A673 (cell line): ENCODE data around the gene PAEP. TPM values are rescaled to one million over a fixed set of nuclear protein-coding genes. Genes with fewer than 3 reads are reported as not detected.

Experiments used
- BruUV-seq: library from RNA; stranded (reverse); fragments of 400-500 nt; replicated peaks from 2 replicates; lab custom pipeline; 2021; lab: Mats Ljungman, UMichigan
- CTCF ChIA-PET: fragments of 300-600 bp; sonication (Branson Sonifier 250); formaldehyde crosslinking; loops from one replicate; lab custom pipeline; 2022; ENCODE audit warnings: antibody characterized with exemption; lab: Charles Lee
- POLR2A ChIA-PET: fragments of 300-600 bp; sonication (Branson Sonifier 250); formaldehyde crosslinking; loops from one replicate; lab custom pipeline; 2022; ENCODE audit warnings: antibody characterized with exemption; ENCODE audit not compliant: low non-redundant PET; lab: Charles Lee
- DNase-seq: peaks from one replicate; pipeline ENCODE4 v3.0.0-alpha.2; 2015; ENCODE audit warnings: low spot score
- H3K27ac ChIP-seq: fragments of 200-600 bp; sonication (generic); 2 replicates; pipeline ENCODE4 v1.5.1; 2016; ENCODE audit warnings: mixed run types, low read depth, mild to moderate bottlenecking, mixed read lengths, antibody characterized with exemption, low read length; ENCODE audit not compliant: poor library complexity, severe bottlenecking
- H3K27me3 ChIP-seq: fragments of 200-600 bp; sonication (generic); replicated peaks from 2 replicates; pipeline ENCODE4 v1.6.1; 2017; ENCODE audit warnings: mixed run types, low read depth, mild to moderate bottlenecking, mixed read lengths, antibody characterized with exemption, low read length; ENCODE audit not compliant: insufficient read depth, poor library complexity
- H3K36me3 ChIP-seq: fragments of 200-600 bp; sonication (generic); 2 replicates; pipeline ENCODE4 v1.6.1; 2016; ENCODE audit warnings: mixed run types, mild to moderate bottlenecking, mixed read lengths, antibody characterized with exemption, low read length; ENCODE audit not compliant: insufficient read depth, poor library complexity, severe bottlenecking
- H3K4me1 ChIP-seq: fragments of 200-600 bp; sonication (generic); 2 replicates; pipeline ENCODE4 v1.6.1; 2017; ENCODE audit warnings: mixed run types, mild to moderate bottlenecking, mixed read lengths, antibody characterized with exemption, low read length; ENCODE audit not compliant: insufficient read depth, poor library complexity, severe bottlenecking
- H3K4me3 ChIP-seq: fragments of 200-600 bp; sonication (generic); 2 replicates; pipeline ENCODE4 v1.5.1; 2016; ENCODE audit warnings: low read depth, mixed run types, mild to moderate bottlenecking, mixed read lengths, low read length; ENCODE audit not compliant: poor library complexity, severe bottlenecking
- H3K9me3 ChIP-seq: fragments of 200-600 bp; sonication (generic); 2 replicates; pipeline ENCODE4 v1.6.1; 2016; ENCODE audit warnings: mixed run types, low read depth, mild to moderate bottlenecking, mixed read lengths, antibody characterized with exemption, low read length; ENCODE audit not compliant: poor library complexity, severe bottlenecking
- CTCF ChIP-seq: fragments of 300-800, 200-600 bp; sonication (generic); conservative IDR thresholded peaks from 2 replicates; pipeline ENCODE4 v1.5.1; 2017; ENCODE audit warnings: low read depth, mild to moderate bottlenecking, antibody characterized with exemption, low read length, moderate library complexity, mixed read lengths
- EZH2 ChIP-seq: fragments of 200-600 bp; sonication (generic); IDR thresholded peaks from 2 replicates; pipeline ENCODE4 v1.6.1; 2017; ENCODE audit warnings: borderline replicate concordance, low read depth, mild to moderate bottlenecking, mixed read lengths, antibody characterized with exemption, low read length; ENCODE audit not compliant: poor library complexity, severe bottlenecking
- intact Hi-C: fragments of 100-400 bp; cut with micrococcal nuclease; formaldehyde crosslinking; loops from one replicate; pipeline ENCODE4 v1.10.0; 2022; ENCODE audit not compliant: unreplicated experiment
- total RNA-seq: library from RNA; stranded (reverse); gene quantifications from 2 replicates; pipeline ENCODE4 v1.2.3, GENCODE V29; 2021

The PAEP gene
- total RNA-seq, 1 experiment from 2014 or later, result not detected

DNA sequence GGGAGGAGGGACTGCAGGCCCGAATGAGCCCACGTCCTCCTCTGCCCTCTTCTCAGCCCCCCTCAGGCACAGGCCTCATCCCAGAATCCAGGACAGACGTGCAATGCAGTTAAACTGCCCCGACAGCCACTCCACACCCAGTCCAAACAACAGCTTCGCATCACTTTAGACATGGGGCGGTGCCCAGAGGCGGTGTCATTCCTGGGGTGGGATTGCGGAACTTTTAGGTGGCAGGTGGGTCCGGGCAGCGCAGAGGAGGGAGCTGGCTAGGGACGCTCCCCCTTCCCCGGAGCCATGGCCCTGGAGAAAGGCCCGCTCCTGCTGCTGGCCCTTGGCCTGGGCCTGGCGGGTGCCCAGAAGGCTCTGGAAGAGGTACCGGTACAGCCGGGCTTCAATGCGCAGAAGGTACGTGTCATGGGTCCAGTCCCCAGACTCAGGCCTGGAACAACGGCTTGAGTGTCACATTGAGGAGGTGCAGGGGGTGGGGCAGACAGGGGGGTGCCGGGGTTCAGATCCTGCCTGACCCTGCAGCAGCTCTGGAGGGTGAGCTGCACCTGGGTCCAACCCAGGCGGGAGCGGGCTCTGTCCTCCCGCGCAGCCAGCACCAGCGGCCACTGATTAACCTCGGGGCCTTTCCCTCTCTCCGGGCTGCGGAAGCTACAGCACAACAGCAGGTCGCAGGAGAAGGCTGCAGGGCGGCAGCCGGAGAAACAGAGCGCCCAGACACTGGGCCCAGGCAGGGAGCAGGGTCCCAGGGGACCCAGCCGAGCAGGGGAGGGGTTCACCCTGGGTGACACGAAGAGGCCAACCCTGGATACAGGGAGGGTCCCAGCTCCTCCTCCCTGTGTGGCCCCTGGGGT is 52.6 kb downstream of the PAEP start:
- H3K27me3 ChIP-seq, result peaks cover 3% of the 10 kb centered on the region
- H3K4me1 ChIP-seq, result no peaks in the 10 kb centered on the region
- H3K36me3 ChIP-seq, result no peaks in the 10 kb centered on the region
- H3K27ac ChIP-seq, result no peak overlapping the region
- intact Hi-C loops, result no loop called here
- POLR2A ChIA-PET, result no interaction called here
- no peaks in the 10 kb centered on the region for H3K9me3 ChIP-seq
- no peak for DNase-seq
- CTCF ChIA-PET, result no interaction called here
- BruUV-seq, result no TSS peak
- no peak for TF ChIP-seq EZH2
- TF ChIP-seq CTCF, result no peak
- no peak overlapping the region for H3K4me3 ChIP-seq

GRCh38 chr9:135614821-135615665 is 53.5 kb downstream of the PAEP start:
- ChIA-PET CTCF (no interaction called here), POLR2A (no interaction called here)
- H3K4me3 ChIP-seq, result no peak overlapping the region
- TF ChIP-seq CTCF, result no peak
- no peak for TF ChIP-seq EZH2
- no peaks in the 10 kb centered on the region for H3K9me3 ChIP-seq
- no TSS peak for BruUV-seq
- intact Hi-C loops, result no loop called here
- H3K36me3 ChIP-seq, result no peaks in the 10 kb centered on the region
- DNase-seq, result no peak
- peaks cover 6% of the 10 kb centered on the region for H3K27me3 ChIP-seq
- no peaks in the 10 kb centered on the region for H3K4me1 ChIP-seq
- H3K27ac ChIP-seq, result no peak overlapping the region

- intact Hi-C loops, result no loop called here
- no peaks in the 10 kb centered on the region for H3K4me1 ChIP-seq
- BruUV-seq, result no TSS peak
- no peak overlapping the region for H3K4me3 ChIP-seq
- ChIA-PET CTCF (interaction anchor here (1.1 kb wide), 1 partner anchor 15 kb away, joined by 3 read pairs; no protein-coding TSS in a partner anchor), POLR2A (no interaction called here)
- H3K27me3 ChIP-seq, result peaks cover 12% of the 10 kb centered on the region
- H3K27ac ChIP-seq, result no peak overlapping the region
- TF ChIP-seq CTCF, result no peak
- TF ChIP-seq EZH2, result no peak
- H3K9me3 ChIP-seq, result no peaks in the 10 kb centered on the region
- no peak for DNase-seq
- H3K36me3 ChIP-seq, result no peaks in the 10 kb centered on the region
These were observed 54.4 kb downstream of the PAEP start for GRCh38 chr9:135615666-135616618.
